OCI-M1 (cell line): Measurements from ENCODE around the gene ZNF469.

ENCODE experiments used
- DNase-seq: peaks from one replicate; lab custom pipeline; 2025; lab: John Stamatoyannopoulos, UW

The ZNF469 gene

GRCh38 chr16:88376835-88377726, 5.7 kb upstream of the ZNF469 start:
- no peak for DNase-seq

GRCh38 chr16:88377961-88378360, 4.8 kb upstream of the ZNF469 start:
- DNase-seq = no peak

DNA sequence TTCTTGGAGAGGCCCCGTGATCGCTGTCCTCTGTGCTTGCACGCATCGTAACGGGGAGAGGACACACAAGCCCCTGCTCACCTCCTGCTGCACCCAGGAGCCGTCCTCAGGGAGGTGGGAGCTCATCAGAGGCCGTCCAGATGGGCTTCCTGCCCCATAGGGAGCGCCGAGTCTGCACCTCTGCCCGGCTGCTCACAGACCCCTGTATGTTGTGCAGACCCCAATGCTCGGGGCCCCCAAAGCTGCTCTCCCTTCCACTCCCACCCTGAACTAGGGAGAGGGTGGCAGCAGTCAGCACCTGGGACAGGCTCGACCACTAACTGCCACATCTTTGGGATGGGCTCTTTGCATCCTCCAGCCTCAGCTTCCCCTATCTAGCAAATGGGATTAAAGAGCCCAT, 4.4 kb upstream of the ZNF469 start:
- DNase-seq = no peak

DNA sequence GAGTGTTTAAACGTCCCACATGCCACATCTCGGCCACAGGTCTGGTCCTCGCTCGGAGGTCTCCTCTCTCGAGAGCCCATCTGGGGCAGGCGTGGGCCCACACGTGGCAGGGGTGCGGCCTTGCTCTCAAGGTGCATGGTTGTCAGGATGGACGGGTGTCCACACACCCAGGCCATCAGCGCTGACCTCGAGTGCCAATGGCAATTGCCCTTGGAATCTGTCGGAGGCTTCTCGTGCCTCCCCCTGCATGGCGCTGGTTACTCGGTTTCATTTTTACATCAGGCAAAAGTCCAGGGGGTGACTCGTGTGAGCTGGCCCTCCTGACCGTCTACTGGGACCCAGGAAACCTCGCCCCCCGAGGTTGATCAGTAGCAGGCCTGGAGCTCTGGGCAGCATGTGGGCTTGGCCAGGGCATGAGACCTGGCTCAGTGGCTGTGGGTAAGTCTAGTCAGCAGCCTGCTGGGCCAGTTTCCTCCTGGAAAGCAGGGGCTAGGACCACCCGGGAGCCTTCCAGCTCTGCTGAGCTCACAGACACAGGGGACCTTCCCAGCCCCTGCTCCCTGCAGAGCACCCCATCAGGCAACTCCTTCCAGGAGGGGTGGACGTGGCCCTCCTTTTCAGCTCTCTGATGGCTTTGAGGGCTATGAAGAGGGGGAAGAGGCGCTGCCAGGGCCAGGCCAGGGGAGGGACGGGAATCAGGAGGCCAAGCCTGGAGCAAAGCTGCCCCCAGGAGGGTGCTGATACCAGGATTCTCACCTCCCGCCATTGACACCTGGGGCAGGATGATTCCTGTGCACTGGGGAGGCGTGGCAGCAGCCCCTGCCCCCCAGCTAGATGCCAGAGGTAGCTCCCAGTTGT, 3.7 kb upstream of the ZNF469 start:
- no peak for DNase-seq

DNA sequence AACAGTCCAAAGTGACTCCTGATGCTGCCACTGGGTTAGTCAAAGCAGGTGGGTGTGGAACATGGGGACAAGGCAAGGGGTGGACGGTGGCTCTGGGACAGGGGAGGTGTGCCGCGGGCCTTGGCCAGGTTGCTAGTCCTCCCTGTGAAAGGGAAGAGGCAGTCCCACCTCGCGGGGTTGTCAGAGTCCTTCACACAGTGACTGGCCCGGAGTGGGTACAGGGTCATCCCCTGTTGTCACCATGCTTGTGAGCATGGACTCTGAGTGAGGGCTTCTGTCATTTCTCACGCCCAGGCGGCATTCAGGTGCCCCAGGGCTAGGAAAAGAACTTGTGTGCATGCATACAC, 3.1 kb upstream of the ZNF469 start:
- no peak for DNase-seq

GRCh38 chr16:88380099-88380498, 2.7 kb upstream of the ZNF469 start:
- no peak for DNase-seq

GRCh38 chr16:88380619-88381018, 2.1 kb upstream of the ZNF469 start:
- DNase-seq = no peak

DNA sequence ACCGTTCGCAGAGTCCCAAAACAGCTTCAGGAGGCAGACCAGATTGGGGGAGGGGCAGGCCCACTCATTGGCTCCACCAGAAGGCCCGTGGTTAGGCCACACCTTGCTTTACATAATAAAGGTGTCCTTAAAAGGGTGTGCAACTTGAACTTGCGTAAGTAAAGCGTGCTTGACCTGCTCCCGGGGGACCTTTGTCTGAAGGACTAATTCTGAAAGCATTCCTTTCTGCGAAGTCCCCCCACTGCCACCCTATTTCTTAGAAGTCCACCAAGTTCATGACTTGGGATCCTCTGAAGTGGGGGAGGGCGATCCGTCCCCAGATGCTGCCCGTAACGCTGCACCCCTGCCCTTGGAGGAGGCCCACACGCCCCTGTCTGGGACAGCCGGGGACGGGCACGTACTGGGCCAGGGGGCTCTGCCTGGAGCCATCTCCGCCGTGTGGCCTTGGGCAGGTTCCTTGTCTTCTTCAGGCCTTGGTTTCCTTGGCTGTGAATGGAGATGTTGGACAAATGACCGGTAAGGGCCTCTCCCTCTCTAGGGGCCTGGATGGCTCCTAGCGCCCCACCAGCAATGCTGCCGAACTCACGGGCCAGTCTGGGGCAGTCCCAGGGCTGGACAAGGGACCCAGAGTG, 823 bp upstream of the ZNF469 start:
- DNase-seq = no peak

DNA sequence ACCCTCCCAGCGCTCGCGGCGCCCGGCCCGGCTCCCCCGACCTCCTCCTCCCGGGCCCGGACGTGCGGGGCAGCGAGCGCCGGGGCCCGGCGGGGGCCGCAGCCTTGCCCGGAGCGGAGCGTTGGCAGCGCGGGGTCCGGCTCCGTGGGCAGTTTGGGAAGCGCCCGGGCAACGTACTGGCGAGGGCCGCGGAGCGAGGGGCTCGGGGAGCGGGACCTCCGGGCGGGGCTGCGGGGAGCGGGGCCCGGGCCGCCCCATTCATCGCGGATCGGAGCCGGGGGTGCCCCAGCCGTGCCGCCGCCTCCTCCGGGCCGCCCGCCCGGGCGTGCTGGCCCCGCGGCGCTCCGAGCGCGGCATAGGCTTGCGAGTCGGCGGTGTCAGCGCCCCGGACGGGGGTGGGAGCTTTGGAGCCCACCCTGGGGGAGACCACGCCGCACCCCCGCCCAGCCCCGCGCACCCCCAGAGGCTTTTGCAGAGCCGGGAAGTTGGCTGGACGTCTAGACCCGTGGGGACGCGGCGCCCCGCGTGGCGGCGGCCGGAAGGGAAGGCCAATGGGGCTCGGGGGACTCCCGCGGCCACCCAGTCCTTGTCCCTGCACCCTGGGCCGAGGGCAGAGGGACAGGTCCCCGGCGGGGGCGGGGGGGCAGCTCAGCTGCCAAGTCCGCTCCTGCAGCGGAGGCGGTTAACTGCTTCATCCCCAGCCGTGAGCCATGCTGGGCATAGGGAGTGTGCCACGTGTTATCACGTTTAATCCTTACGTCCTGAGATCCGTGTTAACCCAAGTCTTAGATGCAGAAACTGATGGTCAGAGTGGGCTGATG, 852 bp downstream of the ZNF469 start:
- no peak for DNase-seq

DNA sequence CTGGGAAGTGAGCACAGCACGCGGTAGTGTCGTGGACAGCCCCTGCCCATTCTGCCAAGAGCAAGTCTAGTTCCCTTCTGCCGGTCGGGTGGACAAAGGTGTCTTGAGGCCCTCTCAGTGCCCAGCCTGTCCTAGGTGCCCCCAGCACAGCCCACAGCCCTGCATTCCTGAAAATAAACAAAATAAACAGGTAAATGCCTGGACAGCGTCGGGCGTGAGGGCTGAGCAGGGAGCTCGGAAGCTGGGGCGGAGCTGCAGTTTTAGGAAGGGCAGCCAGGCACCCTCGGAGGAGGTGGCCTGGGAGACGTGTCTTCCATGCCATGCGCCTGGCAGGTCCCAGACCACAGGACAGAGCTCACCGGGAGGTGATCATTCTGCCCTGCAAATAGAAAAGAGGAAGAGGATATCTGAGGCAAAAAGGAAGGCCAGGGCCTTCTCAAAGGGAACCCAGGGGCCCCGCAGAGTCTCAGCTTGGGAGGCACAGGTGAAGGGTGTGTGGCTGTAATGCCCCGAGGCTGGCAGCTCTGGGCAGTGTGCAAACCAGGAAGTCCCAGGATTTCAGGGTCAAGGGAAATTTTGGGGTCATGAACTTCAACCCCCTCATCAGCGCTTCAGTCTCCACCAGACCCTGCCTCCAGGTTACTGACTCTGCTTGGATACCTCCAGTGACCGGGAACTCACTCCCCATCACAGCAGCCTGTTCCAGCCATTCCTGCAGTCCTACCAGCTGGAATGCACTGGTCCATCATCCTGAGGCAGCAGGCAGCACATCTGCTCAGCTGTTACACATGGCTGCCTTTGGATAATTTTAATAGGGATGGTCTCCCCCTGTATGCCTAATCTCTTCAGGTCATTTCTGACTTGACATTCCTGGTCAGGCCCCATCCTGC, 1.7 kb downstream of the ZNF469 start:
- DNase-seq = no peak

DNA sequence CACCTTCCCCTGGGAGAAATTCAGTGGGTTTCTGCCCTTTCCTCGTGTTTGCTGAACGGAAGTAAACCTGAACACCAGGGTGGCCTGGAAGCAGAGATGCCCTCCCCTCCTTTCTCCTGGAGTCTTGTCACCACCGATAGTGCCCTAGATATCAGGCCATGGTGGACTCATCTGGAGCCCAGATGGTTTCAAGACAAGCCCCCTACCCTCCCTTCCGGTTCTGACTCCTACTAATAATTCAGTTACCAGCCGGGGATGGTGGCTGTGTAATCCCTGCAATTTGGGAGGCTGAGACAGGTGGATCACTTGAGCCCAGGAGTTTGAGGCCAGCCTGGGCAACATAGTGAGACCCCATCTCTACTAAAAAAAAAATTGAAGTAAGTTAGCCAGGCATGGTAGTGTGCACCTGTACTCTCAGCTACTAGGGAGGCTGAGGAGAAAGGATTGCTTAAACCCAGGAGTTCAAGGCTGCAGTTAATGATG, 2.4 kb downstream of the ZNF469 start:
- no peak for DNase-seq

GRCh38 chr16:88385831-88386815, 3.4 kb downstream of the ZNF469 start:
- no peak for DNase-seq

DNA sequence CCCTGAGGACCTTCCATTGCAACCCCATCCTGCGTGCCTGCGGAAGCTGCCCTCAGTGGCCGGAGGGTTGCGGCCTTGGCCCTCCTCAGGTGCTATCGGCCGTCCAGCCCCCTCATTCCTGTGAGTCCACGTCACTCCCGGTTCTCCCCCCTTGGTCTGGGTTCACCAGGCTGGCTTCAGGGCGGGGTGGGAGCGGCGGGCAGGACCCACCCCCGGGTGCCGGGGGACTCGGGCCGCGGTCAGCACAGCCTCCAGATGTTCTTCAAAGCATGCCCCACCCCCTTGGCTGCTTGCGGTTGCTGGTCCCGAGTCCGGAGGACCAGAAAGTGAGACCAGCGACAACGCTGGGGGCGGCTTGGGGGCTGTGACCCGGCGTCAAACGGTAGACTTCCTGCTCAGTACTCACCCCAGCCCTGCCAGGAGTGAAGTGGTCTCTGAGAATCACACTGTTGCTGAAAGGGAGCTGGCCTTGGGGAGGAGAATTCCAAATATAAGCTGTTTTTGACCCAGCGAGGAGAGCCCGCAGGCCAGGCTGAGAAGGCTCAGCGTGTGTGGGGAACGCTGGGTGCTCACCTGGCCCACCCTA, 4.5 kb downstream of the ZNF469 start:
- DNase-seq = no peak

DNA sequence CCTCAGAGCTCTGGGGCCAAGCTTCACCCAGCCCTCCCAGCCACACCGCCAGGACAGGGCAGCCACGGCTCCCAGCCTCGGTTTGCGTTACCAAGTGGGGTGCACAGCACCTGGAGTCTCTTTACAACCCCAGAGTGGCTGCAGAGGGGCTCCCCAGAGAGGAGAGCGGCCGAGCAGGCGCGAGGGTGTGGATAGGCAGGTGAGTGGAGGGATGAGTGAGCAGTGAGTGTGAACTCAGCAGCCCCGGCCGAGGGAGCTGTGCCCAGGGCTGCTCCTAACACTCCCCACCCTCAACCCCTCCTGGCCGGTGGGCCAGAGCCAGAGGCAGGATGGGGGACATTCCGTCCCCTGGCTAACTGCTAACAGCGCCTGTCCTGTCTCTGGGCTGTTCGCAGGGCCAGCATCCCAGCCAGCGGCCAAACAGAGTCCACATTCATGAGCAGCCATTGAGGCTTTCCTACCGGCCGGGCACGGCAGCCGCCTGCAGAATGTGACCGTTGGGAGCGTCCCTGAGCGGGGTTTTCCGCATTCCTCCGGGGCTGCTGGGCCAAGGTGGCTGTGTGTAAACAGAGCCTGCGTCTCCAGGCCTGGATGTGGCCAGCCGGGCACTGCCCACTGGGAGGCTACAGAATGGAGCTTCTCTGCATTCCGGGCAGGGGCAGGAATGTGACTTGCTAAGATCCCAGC, 5.3 kb downstream of the ZNF469 start:
- no peak for DNase-seq

- no peak for DNase-seq
Observed at GRCh38 chr16:88389191-88389590, 6.4 kb downstream of the ZNF469 start.

DNA sequence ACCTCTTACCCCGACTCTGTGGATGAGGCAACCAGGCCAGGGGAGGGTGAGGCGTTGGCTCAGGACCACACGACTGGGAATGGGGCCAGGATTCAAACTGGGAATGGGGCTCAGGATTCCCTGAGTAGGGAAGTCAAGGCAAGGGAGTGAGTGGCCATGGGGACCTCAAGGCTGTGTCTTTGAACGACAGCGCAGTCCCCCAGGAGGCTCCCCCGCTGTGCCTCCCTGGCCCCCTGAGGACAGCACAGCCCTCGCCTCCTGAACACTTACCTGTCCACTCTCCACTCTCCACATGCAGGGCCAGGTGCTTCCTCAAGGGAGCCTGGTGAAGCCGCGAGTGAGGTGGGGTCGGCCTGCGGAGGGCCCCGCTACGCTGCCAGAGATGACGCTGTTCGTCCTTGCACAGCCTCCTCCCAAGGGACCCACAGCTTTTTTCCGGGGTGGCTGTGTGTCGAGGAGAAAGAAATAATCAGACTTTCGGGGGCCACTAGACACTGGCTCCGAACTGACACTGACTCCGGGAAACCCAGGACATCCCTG, 6.9 kb downstream of the ZNF469 start:
- no peak for DNase-seq

DNA sequence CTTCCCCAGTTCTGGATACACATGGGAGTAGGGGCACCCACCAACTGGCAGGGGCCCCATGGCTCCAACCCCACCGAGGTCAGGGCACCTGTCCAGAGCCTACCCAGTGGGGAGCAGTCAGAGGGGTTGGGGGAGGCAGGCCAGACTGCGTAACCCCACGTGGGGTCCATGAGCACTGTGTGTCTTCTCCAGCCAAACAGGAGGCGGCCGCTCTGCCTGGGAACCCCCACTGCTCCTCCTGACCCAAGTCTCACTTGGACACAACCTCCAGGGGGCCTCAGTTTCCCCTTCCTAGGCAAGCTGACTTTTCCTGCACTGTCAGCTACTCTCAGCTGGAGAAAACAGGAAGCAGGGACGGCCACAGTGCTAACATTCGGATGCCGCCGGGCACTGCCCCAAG, 7.5 kb downstream of the ZNF469 start:
- no peak for DNase-seq

DNA sequence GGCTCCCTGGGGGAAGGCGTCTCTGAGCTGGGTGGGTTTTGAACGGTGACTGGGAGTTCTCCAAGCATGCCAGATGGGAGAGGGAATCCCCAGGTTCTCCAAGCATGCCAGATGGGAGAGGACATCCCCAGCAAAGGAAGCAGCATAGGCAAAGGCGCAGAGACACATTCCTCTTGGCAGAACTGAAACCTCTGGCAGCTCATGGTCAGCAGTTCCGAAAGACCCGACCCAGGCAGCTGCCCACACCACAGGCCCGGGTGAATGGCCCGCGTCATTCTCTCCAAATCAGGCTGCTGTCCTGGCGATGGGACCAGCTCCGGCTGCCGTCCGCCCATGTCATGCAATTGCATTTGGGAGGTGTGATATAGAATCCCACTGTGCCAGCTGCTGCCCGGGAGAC, 8.0 kb downstream of the ZNF469 start:
- DNase-seq = no peak
